Keratinocyte (primary cell): ENCODE measurements around the gene TMEM186. TPM values are rescaled to one million over a fixed set of nuclear protein-coding genes. Genes with fewer than 3 reads are reported as not detected.

ENCODE experiments used
- DNase-seq: peaks from one replicate; pipeline ENCODE4 v3.0.0-alpha.2; 2011; ENCODE audit warnings: low read depth, missing footprints, low spot score
- FAIRE-seq: peaks from 2 replicates; lab custom pipeline; 2011; peaks lifted over from hg19 to GRCh38; lab: Jason Lieb, UNC
- H2AFZ ChIP-seq: 2 replicates; pipeline ENCODE4 v1.6.0; 2012; ENCODE audit warnings: low read length, control low read depth, inconsistent platforms; ENCODE audit not compliant: control insufficient read depth
- H3K27ac ChIP-seq: 2 replicates; pipeline ENCODE4 v1.5.1; 2011; ENCODE audit warnings: low read length; ENCODE audit not compliant: control insufficient read depth, insufficient read depth
- H3K27me3 ChIP-seq: 3 replicates; pipeline ENCODE4 v1.6.0; 2011; ENCODE audit warnings: low read length; ENCODE audit not compliant: control insufficient read depth, insufficient read depth; ENCODE audit errors: extremely low read depth
- H3K36me3 ChIP-seq, 2 experiments: 2 replicates in 1 of 2; 3 replicates in 1 of 2; pipeline ENCODE4 v1.5.1; 2011; ENCODE audit warnings: low read length in 2 of 2, mild to moderate bottlenecking in 1 of 2; ENCODE audit not compliant: control insufficient read depth in 2 of 2, insufficient read depth in 2 of 2; ENCODE audit errors: extremely low read depth in 1 of 2
- H3K4me1 ChIP-seq: 3 replicates; pipeline ENCODE4 v1.5.1; 2011; ENCODE audit warnings: low read length; ENCODE audit not compliant: control insufficient read depth, insufficient read depth; ENCODE audit errors: extremely low read depth
- H3K4me2 ChIP-seq: 3 replicates; pipeline ENCODE4 v1.6.0; 2011; ENCODE audit warnings: low read depth, low read length; ENCODE audit not compliant: control insufficient read depth, insufficient read depth; ENCODE audit errors: extremely low read depth
- H3K4me3 ChIP-seq, 3 experiments: fragments of 200-600 bp in 1 of 3; sonication (generic) in 1 of 3; 2 replicates in 2 of 3; 3 replicates in 1 of 3; pipeline ENCODE4 v1.5.1; 2011 to 2016; ENCODE audit warnings: low read length in 3 of 3, mild to moderate bottlenecking in 3 of 3, control low read depth in 2 of 3, inconsistent platforms in 1 of 3, low read depth in 1 of 3, mixed read lengths in 1 of 3, mixed run types in 1 of 3, moderate library complexity in 1 of 3; ENCODE audit not compliant: control insufficient read depth in 2 of 3, insufficient read depth in 2 of 3; ENCODE audit errors: extremely low read depth in 1 of 3
- H3K79me2 ChIP-seq: 2 replicates; pipeline ENCODE4 v1.6.0; 2012; ENCODE audit warnings: low read length; ENCODE audit not compliant: control insufficient read depth, insufficient read depth
- H3K9ac ChIP-seq: 3 replicates; pipeline ENCODE4 v1.6.0; 2011; ENCODE audit warnings: low read length; ENCODE audit not compliant: control insufficient read depth, insufficient read depth; ENCODE audit errors: extremely low read depth
- H3K9me1 ChIP-seq: 3 replicates; pipeline ENCODE4 v1.6.0; 2011; ENCODE audit warnings: low read length; ENCODE audit not compliant: control insufficient read depth, insufficient read depth; ENCODE audit errors: extremely low read depth
- H3K9me3 ChIP-seq: 2 replicates; pipeline ENCODE4 v1.5.1; 2012; ENCODE audit warnings: low read depth, low read length; ENCODE audit not compliant: control insufficient read depth
- H4K20me1 ChIP-seq: 3 replicates; pipeline ENCODE4 v1.6.0; 2011; ENCODE audit warnings: low read length; ENCODE audit not compliant: control insufficient read depth, insufficient read depth; ENCODE audit errors: extremely low read depth
- EZH2 ChIP-seq: IDR thresholded peaks from one replicate; pipeline ENCODE4 v1.6.1; 2012; ENCODE audit warnings: inconsistent platforms, mild to moderate bottlenecking, low read length, moderate library complexity
- dilution Hi-C: fragments of 300-500 bp; cut with MboI; formaldehyde crosslinking; loops from one replicate; pipeline ENCODE4 v1.7.0; 2020; ENCODE audit warnings: low sequenced_read_pairs; ENCODE audit not compliant: extremely low pct_ligation_motif_present
- polyA plus RNA-seq, 5 experiments: library from polyadenylated mRNA; depleted of rRNA in 3 of 5; stranded (reverse) in 3 of 5; stranded (forward) in 1 of 5; unstranded in 1 of 5; fragments of >200 nt; gene quantifications; 1 replicate in 1 of 5; 2 replicates in 3 of 5; 3 replicates in 1 of 5; pipeline versions ENCODE4 v1.2.1 to v1.2.3, GENCODE V29; 2011 to 2012; ENCODE audit warnings: missing spikeins in 2 of 5, low read depth in 1 of 5, low replicate concordance in 1 of 5
- TF ChIP-seq, protein P1 (sequence below), 3 experiments: IDR thresholded peaks in 1 of 3; conservative IDR thresholded peaks in 1 of 3; optimal IDR thresholded peaks in 1 of 3; 2 replicates in 2 of 3; 3 replicates in 1 of 3; pipeline versions ENCODE3 to v1.5.1; 2011; ENCODE audit warnings: low read length in 3 of 3, mild to moderate bottlenecking in 3 of 3, moderate library complexity in 2 of 3, control low read depth in 1 of 3, inconsistent platforms in 1 of 3; ENCODE audit not compliant: insufficient read depth in 2 of 3; ENCODE audit errors: extremely low read depth in 1 of 3

Gene TMEM186
- polyA plus RNA-seq, 1 donor (not counting 4 experiments of a cell fraction or from before 2014, with no cell fraction given) = 8.1 TPM

DNA sequence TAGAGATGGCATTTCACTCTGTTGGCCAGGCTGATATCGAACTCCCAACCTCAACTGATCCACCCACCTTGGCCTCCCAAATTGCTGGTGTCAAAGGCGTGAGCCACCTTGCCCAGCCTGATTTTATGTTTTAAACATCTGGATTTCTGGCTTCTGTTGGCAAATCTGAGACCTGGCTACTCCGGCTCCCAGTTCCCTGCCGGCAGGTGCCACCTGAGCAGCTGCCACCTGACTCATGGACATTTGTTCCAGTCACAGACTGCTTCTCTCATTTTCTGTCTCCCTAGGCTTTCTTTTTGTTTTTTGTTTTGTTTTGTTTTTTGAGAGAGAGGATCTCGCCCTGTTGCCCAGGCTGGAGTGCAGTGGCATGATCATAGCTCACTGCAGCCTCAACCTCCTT is 9.8 kb upstream of the TMEM186 start:
- Histone ChIP-seq H3K79me2 (peaks cover 46% of the 10 kb centered on the region), H3K9me1 (no peaks in the 10 kb centered on the region), H2AFZ (no peak overlapping the region), H3K4me3 (no peak overlapping the region), H3K4me1 (no peaks in the 10 kb centered on the region), H3K4me2 (no peak overlapping the region), H3K9me3 (no peaks in the 10 kb centered on the region), H3K36me3 (peaks cover 36 to 50% of the 10 kb centered on the region in 2 experiments), H3K27ac (no peak overlapping the region), H3K27me3 (no peaks in the 10 kb centered on the region), H4K20me1 (peaks cover 3% of the 10 kb centered on the region), H3K9ac (no peak overlapping the region)
- no peak for FAIRE-seq
- no peak for DNase-seq
- dilution Hi-C loops = no loop called here
- no peak for TF ChIP-seq EZH2
- TF ChIP-seq, protein P1, sequence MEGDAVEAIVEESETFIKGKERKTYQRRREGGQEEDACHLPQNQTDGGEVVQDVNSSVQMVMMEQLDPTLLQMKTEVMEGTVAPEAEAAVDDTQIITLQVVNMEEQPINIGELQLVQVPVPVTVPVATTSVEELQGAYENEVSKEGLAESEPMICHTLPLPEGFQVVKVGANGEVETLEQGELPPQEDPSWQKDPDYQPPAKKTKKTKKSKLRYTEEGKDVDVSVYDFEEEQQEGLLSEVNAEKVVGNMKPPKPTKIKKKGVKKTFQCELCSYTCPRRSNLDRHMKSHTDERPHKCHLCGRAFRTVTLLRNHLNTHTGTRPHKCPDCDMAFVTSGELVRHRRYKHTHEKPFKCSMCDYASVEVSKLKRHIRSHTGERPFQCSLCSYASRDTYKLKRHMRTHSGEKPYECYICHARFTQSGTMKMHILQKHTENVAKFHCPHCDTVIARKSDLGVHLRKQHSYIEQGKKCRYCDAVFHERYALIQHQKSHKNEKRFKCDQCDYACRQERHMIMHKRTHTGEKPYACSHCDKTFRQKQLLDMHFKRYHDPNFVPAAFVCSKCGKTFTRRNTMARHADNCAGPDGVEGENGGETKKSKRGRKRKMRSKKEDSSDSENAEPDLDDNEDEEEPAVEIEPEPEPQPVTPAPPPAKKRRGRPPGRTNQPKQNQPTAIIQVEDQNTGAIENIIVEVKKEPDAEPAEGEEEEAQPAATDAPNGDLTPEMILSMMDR (optimal IDR thresholded peaks at IDR 0.05 in 1 of 3, IDR thresholded peaks at IDR 0.05 in 1 of 3, conservative IDR thresholded peaks at IDR 0.05 in 1 of 3; ENCODE audit: extremely low read depth in 1 of 3, insufficient read depth in 2 of 3, low read length in 3 of 3) = no peak

DNA sequence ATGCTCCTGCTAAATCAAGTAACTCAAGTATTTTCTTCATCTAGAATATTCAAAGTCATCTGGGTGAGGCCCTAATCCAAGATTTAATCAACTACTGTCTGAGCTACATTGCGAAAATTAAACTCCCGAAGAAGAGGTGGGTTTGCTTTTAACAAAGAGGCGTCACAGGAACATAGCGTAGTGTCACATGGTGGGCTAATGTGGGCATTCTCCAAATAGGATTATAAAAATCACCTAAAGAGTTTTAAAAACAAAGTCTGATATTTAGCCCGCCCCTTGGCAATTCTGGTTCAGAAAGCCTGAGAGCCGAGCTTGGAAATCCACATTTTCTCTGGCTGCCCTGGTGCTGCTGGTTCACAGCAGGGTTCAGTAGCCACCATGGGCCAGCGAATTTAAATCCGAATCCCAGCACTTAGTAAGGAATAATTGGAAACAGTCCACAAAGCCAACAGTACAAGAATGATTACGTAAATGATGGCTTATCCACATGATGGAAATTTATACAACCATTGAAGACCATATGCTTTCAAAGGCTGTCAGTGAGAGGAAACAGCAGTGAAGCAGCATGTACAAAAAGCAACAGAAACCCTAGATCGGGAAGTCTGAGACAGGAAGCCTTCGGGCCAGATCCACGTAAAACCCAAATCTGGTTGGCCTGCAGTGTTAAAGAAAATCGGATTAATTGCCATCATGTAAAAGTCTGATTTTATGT is 9.0 kb upstream of the TMEM186 start:
- no peak for DNase-seq
- dilution Hi-C loops = no loop called here
- Histone ChIP-seq H3K4me3 (no peak overlapping the region), H3K36me3 (peaks cover 38 to 54% of the 10 kb centered on the region in 2 experiments), H3K9me3 (no peaks in the 10 kb centered on the region), H2AFZ (no peak overlapping the region), H4K20me1 (peaks cover 3% of the 10 kb centered on the region), H3K9ac (no peak overlapping the region), H3K27me3 (no peaks in the 10 kb centered on the region), H3K4me2 (no peak overlapping the region), H3K79me2 (peaks cover 53% of the 10 kb centered on the region), H3K4me1 (no peaks in the 10 kb centered on the region), H3K9me1 (no peaks in the 10 kb centered on the region), H3K27ac (no peak overlapping the region)
- TF ChIP-seq EZH2 = no peak
- TF ChIP-seq, protein P1 (optimal IDR thresholded peaks at IDR 0.05 in 1 of 3, IDR thresholded peaks at IDR 0.05 in 1 of 3, conservative IDR thresholded peaks at IDR 0.05 in 1 of 3; ENCODE audit: extremely low read depth in 1 of 3, insufficient read depth in 2 of 3, low read length in 3 of 3) = no peak
- FAIRE-seq = no peak
